ENCODE measurements around the gene PAK5. TPM values are rescaled to one million over a fixed set of nuclear protein-coding genes. Genes with fewer than 3 reads are reported as not detected.

The PAK5 gene
- total RNA-seq (not detected), total RNA-seq (0 to 0.12 reads per million in 2 donors)

- Mint-ChIP-seq H3K4me1 (no peaks in the 10 kb centered on the region), H3K36me3 (ENCODE audit: low read depth) (no peaks in the 10 kb centered on the region), H3K4me3 (no peak within 1 kb of the TSS), H3K27ac (no peak within 1 kb of the TSS), H3K27me3 (peaks cover 32% of the 10 kb centered on the region)
- DNase-seq = no peak
- no peak for ATAC-seq
- H3K9me3 ChIP-seq (ENCODE audit: control insufficient read depth, low read length, poor library complexity, severe bottlenecking) = no peaks in the 10 kb centered on the region
Measured at GRCh38 chr20:9838378-9839295, at the start of gene PAK5. TSS of gene PAK5 (minus strand) at chr20:9839076. CDS start at chr20:9644328, 194,748 bp downstream.

DNA sequence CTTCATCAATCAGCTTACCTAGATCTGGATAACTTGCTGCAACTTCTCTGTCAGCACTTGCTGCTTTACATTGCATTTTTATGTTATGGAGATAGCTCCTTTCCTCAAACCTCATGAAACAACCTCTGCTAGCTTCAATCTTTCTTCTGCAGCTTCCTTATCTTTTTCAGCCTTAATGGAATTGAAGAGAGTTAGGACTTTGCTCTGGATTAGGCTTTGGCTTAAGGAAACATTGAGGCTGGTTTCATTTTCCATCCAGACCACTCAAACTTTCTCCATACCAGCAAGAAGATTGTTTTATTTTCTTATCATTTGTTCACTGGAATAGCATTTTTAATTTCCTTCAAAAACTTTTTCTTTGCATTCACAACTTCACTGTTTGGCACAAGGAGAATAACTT is 48.8 kb upstream of the PAK5 start:
- ATAC-seq (no peak), DNase-seq (no peak)
- H3K36me3 Mint-ChIP-seq (ENCODE audit: low read depth) = no peaks in the 10 kb centered on the region
- H3K9me3 ChIP-seq (ENCODE audit: control insufficient read depth, low read length, poor library complexity, severe bottlenecking) = no peaks in the 10 kb centered on the region
- no peaks in the 10 kb centered on the region for H3K4me1 Mint-ChIP-seq
- H3K27ac Mint-ChIP-seq = no peak overlapping the region
- no peak overlapping the region for H3K4me3 Mint-ChIP-seq
- H3K27me3 Mint-ChIP-seq = peaks cover 7% of the 10 kb centered on the region

- no peak overlapping the region for H3K27ac Mint-ChIP-seq
- no peaks in the 10 kb centered on the region for H3K36me3 Mint-ChIP-seq (ENCODE audit: low read depth)
- no peak for ATAC-seq
- H3K4me1 Mint-ChIP-seq = no peaks in the 10 kb centered on the region
- H3K4me3 Mint-ChIP-seq = no peak overlapping the region
- peaks cover 7% of the 10 kb centered on the region for H3K27me3 Mint-ChIP-seq
- DNase-seq = no peak
- H3K9me3 ChIP-seq (ENCODE audit: control insufficient read depth, low read length, poor library complexity, severe bottlenecking) = no peaks in the 10 kb centered on the region
Measured at GRCh38 chr20:9886227-9886626, 47.4 kb upstream of the PAK5 start.

DNA sequence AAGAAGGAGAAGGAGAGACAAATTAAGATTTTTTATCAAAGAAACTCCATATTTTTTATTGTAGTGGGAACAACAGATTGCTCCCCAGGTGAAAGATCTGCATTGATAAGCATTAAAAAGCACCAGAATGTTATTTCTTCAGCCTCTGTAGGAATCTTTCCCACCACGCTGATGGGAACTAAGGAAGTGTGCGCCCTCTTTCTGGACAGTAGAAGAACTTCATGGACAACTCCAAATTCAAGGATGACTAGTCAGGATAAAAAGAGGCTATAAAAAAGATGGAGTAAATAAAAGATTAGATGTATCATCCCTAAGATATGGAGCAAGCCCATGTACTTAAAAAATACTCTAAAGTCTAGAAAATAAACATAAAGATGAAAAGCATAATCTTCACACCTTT is 45.8 kb upstream of the PAK5 start:
- no peak overlapping the region for H3K4me3 Mint-ChIP-seq
- H3K27ac Mint-ChIP-seq = no peak overlapping the region
- peaks cover 7% of the 10 kb centered on the region for H3K27me3 Mint-ChIP-seq
- no peaks in the 10 kb centered on the region for H3K9me3 ChIP-seq (ENCODE audit: control insufficient read depth, low read length, poor library complexity, severe bottlenecking)
- H3K36me3 Mint-ChIP-seq (ENCODE audit: low read depth) = no peaks in the 10 kb centered on the region
- ATAC-seq (no peak), DNase-seq (no peak)
- no peaks in the 10 kb centered on the region for H3K4me1 Mint-ChIP-seq

DNA sequence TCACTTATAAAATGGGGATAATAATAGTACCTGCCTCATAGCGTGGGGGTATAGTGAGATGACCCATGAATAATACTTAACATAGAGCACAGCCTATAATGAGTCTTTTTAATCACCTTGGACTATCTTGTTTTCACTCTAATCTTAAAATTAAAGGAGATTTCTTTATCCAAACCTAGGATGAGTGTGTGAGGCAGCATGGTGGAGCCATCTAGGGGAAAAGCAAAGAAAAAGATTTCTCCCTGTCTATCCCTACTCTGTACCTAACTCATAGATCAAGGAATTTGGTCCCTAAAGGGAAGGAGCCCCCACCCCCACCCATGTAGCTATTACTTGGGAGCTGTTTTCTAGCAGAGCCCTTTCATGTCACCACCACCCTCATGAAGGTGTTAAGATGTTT is 45.2 kb upstream of the PAK5 start:
- Mint-ChIP-seq H3K4me3 (no peak overlapping the region), H3K36me3 (ENCODE audit: low read depth) (no peaks in the 10 kb centered on the region), H3K27me3 (peaks cover 7% of the 10 kb centered on the region), H3K4me1 (no peaks in the 10 kb centered on the region), H3K27ac (no peak overlapping the region)
- ATAC-seq (no peak), DNase-seq (no peak)
- H3K9me3 ChIP-seq (ENCODE audit: control insufficient read depth, low read length, poor library complexity, severe bottlenecking) = no peaks in the 10 kb centered on the region

DNA sequence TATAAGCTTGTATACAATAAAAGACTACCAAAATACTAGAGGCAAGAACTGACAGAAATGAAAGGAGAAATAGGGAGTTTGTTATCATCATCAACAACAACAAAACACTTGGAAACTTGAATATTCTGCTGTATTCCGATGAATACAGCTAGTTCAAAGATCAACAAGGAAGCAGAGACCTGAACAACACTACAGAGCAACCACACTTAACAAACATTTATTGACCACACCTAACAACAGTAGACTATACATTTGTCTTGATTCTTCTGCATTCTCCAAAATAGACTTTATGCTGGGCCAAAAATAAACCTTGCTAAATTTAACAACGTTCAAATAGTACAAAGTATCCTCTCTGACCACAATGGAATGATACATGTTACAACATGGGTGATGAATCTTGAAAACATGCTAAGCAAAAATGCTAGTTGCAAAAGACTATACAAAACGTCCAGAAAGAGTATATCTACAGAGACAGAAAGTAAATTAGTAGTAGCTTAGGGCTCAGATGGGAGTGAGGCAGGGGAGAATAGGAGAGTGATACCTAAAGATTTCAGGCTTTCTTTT is 39.1 kb upstream of the PAK5 start:
- Mint-ChIP-seq H3K4me1 (no peaks in the 10 kb centered on the region), H3K4me3 (no peak overlapping the region), H3K27ac (no peak overlapping the region), H3K27me3 (no peaks in the 10 kb centered on the region), H3K36me3 (ENCODE audit: low read depth) (no peaks in the 10 kb centered on the region)
- ATAC-seq (no peak), DNase-seq (no peak)
- H3K9me3 ChIP-seq (ENCODE audit: control insufficient read depth, low read length, poor library complexity, severe bottlenecking) = no peaks in the 10 kb centered on the region

DNA sequence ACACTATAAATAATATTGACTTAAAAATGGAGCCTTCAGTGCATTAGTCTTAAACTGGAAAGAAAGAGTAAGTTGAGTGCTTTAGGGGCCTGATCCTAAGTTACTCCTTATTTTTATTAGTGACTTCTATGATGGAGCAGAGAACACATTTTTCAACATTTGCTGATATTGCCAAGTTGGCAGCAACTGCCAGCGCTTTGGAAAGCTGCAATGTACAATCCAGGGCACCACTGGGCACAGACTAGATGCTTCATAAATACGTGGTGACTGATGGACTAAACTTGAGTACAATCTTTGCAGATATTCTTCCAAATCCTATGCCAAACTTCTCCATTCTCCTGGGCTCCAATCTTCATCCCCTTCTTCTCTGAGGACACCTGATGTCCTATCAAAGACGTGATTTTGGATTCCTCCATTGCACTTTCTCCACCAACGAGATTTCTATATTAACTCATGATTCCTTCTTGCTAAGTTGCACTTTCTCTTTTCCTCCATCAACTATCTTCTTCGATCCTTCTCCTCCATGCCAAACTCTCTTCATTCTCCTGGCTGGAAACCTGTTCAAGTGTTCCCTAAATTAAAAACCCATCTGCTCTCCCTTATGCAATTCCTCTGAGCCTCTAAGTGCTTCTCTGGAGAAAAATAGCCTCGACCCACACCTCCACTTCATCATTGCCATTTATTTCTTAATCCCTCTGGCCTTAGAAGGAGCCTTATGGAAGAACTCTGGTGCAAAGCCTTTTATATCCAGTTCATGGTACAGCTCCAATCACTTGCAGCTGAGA is 28.5 kb upstream of the PAK5 start:
- no peak overlapping the region for H3K4me3 Mint-ChIP-seq
- ATAC-seq = no peak
- H3K27ac Mint-ChIP-seq = no peak overlapping the region
- H3K9me3 ChIP-seq (ENCODE audit: control insufficient read depth, low read length, poor library complexity, severe bottlenecking) = no peaks in the 10 kb centered on the region
- peaks cover 4% of the 10 kb centered on the region for H3K27me3 Mint-ChIP-seq
- no peaks in the 10 kb centered on the region for H3K36me3 Mint-ChIP-seq (ENCODE audit: low read depth)
- H3K4me1 Mint-ChIP-seq = no peaks in the 10 kb centered on the region
- no peak for DNase-seq

DNA sequence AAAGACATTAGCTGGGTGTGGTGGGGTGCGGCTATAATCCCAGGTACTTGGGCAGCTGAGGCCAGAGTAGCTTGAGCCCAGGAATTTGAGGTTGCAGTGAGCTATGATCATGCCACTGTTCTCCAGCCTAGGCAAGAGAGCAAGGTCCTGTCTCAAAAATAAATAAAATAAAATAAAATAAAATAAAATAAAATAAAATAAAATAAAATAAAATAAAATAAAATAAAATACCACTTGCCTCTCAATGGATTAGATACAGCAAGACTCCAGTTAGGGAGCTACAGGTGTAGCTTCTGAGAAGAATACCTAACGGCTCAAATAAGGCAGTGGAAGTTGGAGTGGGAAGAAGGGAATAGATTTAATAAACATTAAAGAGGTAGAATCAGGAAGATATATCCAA is 13.7 kb upstream of the PAK5 start:
- no peaks in the 10 kb centered on the region for H3K4me1 Mint-ChIP-seq

DNA sequence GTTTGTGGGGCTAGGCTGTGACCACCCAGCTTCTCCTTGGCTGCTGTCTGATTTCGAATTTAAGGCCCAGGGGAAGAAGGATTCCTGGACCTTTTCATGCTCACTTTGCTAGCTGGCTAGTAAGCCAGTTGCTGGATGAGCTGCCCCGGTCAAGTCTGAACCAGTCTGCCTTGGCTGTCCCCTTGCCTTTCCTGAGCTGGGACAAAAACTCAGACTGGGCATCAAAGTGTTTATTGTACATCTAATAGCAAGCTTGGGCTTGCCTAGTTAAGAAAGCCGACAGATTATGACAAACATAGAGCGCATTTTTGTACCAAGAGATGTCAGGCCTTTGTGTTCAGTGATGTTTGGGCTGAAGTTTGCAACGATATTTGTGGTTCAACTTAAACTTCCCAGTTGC is 750 bp upstream of the PAK5 start:
- Mint-ChIP-seq H3K4me1 (no peaks in the 10 kb centered on the region), H3K4me3 (no peak overlapping the region), H3K27ac (no peak overlapping the region), H3K27me3 (peaks cover 32% of the 10 kb centered on the region), H3K36me3 (ENCODE audit: low read depth) (no peaks in the 10 kb centered on the region)
- no peaks in the 10 kb centered on the region for H3K9me3 ChIP-seq (ENCODE audit: control insufficient read depth, low read length, poor library complexity, severe bottlenecking)
- no peak for DNase-seq
- no peak for ATAC-seq

More for the DNA sequence above, 13.7 kb upstream of the PAK5 start:
- H3K36me3 Mint-ChIP-seq (ENCODE audit: low read depth) = no peaks in the 10 kb centered on the region
- H3K4me3 Mint-ChIP-seq = no peak overlapping the region
- DNase-seq (no peak), ATAC-seq (no peak)
- H3K27ac Mint-ChIP-seq = no peak overlapping the region
- no peaks in the 10 kb centered on the region for H3K9me3 ChIP-seq (ENCODE audit: control insufficient read depth, low read length, poor library complexity, severe bottlenecking)
- H3K27me3 Mint-ChIP-seq = no peaks in the 10 kb centered on the region

- ATAC-seq = no peak
- H3K36me3 Mint-ChIP-seq (ENCODE audit: low read depth) = no peaks in the 10 kb centered on the region
- no peaks in the 10 kb centered on the region for H3K9me3 ChIP-seq (ENCODE audit: control insufficient read depth, low read length, poor library complexity, severe bottlenecking)
- H3K4me1 Mint-ChIP-seq = no peaks in the 10 kb centered on the region
- peaks cover 32% of the 10 kb centered on the region for H3K27me3 Mint-ChIP-seq
- H3K4me3 Mint-ChIP-seq = no peak overlapping the region
- no peak overlapping the region for H3K27ac Mint-ChIP-seq
- DNase-seq = no peak
Measured at GRCh38 chr20:9838035-9838377, 870 bp downstream of the PAK5 start.

- H3K36me3 Mint-ChIP-seq (ENCODE audit: low read depth) = no peaks in the 10 kb centered on the region
- no peak overlapping the region for H3K27ac Mint-ChIP-seq
- ATAC-seq = no peak
- DNase-seq = no peak
- no peaks in the 10 kb centered on the region for H3K4me1 Mint-ChIP-seq
- peaks cover 32% of the 10 kb centered on the region for H3K27me3 Mint-ChIP-seq
- H3K9me3 ChIP-seq (ENCODE audit: control insufficient read depth, low read length, poor library complexity, severe bottlenecking) = no peaks in the 10 kb centered on the region
- H3K4me3 Mint-ChIP-seq = no peak overlapping the region
Measured at GRCh38 chr20:9837634-9838033, 1.2 kb downstream of the PAK5 start.

- H3K4me3 Mint-ChIP-seq = no peak overlapping the region
- H3K36me3 Mint-ChIP-seq (ENCODE audit: low read depth) = no peaks in the 10 kb centered on the region
- H3K27me3 Mint-ChIP-seq = peaks cover 28% of the 10 kb centered on the region
- no peak for DNase-seq
- no peak for ATAC-seq
- H3K9me3 ChIP-seq (ENCODE audit: control insufficient read depth, low read length, poor library complexity, severe bottlenecking) = no peaks in the 10 kb centered on the region
- H3K27ac Mint-ChIP-seq = no peak overlapping the region
- H3K4me1 Mint-ChIP-seq = no peaks in the 10 kb centered on the region
Measured at GRCh38 chr20:9835302-9835701, 3.6 kb downstream of the PAK5 start.

GRCh38 chr20:9831032-9831431 is 7.8 kb downstream of the PAK5 start:
- DNase-seq (no peak), ATAC-seq (no peak)
- Mint-ChIP-seq H3K36me3 (ENCODE audit: low read depth) (no peaks in the 10 kb centered on the region), H3K27me3 (peaks cover 2% of the 10 kb centered on the region), H3K4me1 (no peaks in the 10 kb centered on the region), H3K4me3 (no peak overlapping the region), H3K27ac (no peak overlapping the region)
- no peaks in the 10 kb centered on the region for H3K9me3 ChIP-seq (ENCODE audit: control insufficient read depth, low read length, poor library complexity, severe bottlenecking)
